Measurements from ENCODE around the gene BRSK2.
"Not testable (repeated sequence)": the region's sequence is repeated elsewhere in the genome, so short reads cannot be mapped to it uniquely, and the experiment has no call there.

BRSK2 gene

DNA sequence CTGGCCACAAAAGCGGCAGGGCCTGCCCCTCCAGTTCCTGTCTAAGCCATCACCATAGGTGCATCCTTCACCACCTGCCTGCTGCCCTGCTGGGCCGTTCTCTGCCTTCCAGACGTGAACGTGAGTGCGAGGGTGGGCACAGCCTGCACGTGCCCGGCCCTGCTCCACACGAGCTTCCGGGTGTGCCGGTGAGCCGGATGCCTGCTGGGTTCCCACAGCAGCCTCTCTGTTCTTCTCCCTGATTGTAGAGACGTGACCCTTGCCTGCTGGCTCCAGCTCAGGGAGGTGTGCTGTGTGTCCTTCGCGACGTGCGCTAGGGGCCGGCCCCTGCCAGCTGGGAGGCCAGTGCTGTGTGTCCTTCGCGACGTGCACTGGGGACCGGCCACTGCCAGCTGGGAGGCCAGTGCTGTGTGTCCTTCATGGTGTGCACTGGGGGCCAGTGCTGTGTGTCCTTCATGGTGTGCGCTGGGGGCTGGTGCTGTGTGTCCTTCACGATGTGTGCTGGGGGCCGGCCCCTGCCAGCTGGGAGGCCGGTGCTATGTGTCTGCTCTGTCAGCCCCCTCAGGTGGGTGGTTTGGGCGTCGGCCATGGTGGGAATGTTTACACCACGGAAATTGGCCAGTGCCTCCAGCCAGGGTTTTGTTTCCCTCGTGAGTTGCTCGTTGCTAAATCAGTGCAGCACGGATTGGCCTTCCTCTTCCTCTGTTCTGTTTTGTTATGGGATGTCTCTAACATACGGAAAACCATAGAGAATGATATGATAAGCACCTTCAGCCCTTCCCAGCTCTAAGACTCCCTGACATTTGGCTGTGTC, 35.4 kb upstream of the BRSK2 start:
- no peak for FAIRE-seq

DNA sequence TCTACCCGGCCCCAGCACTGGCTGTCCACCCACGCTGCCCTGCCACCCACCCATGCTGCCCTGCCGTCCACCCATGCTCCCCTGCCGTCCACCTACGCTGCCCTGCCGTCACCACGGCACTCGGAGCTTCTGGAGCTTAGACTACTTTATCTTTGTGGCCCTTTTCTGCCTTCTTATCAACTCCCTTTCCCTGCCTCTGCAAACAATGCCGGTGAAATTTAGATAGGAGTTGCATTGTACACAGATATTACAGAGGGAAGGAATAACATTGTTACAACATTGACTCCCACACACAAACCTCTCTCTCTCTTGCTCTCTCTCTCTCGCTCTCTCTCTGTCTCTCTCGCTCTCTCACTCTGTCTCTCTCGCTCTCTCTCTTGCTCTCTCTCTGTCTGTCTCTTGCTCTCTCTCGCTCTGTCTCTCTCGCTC, 33.7 kb upstream of the BRSK2 start:
- FAIRE-seq, result no peak

DNA sequence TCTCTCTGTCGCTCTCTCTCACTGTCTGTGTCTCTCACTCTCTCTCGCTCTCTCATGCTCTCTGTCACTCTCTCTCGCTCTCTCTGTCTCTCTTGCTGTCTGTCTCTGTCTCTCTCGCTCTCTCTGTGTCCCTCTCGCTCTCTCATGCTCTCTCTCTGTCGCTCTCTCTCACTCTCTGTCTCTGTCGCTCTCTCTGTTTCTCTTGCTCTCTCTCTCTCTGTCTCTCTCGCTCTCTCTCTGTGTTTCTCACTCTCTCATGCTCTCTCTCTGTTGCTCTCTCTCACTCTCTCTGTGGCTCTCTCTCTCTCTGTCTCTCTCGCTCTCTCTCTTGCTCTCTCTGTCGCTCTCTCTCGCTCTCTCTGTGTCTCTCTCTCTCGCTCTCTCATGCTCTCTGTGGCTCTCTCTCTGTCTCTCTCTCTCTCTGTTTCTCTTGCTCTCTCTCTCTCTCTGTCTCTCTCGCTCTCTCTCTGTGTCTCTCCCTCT, 33.2 kb upstream of the BRSK2 start:
- no peak for FAIRE-seq

DNA sequence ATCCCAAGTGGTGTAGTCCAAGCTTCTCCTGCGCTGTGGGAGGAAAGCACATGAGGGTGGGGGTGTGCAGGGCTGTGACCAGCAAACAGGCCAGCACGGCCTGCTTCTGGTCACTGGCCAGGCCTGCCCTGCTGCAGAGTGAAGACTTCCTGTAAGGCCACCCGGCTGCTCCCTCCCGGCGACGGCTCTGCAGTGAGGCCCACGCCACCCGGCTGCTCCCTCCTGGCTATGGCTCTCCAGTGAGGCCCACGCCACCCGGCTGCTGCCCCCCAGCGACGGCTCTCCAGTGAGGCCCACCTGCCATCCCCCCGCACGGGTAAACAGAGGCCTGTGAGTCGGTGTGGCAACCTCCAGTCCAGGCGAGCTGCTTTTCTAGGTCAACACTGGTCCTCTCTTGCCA, 31.4 kb upstream of the BRSK2 start:
- FAIRE-seq, result no peak

DNA sequence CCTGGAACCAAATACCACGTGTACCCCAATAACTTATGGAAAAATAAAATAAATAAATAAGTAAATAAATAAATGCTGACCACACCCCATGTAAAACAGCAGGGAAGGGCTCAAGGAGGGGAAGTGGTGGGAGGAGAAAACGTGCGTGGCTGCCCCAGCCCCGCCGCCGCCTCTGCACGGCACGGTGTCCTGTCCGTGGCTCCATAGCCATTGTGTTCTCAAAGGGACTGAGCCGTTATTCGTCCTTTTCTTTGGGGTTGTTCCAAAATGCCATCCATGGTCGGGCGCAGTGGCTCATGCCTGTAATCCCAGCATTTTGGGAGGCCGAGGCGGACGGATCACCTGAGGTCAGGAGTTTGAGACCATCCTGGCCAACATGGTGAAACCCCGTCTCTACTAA, 30.8 kb upstream of the BRSK2 start:
- not testable (repeated sequence) for FAIRE-seq

DNA sequence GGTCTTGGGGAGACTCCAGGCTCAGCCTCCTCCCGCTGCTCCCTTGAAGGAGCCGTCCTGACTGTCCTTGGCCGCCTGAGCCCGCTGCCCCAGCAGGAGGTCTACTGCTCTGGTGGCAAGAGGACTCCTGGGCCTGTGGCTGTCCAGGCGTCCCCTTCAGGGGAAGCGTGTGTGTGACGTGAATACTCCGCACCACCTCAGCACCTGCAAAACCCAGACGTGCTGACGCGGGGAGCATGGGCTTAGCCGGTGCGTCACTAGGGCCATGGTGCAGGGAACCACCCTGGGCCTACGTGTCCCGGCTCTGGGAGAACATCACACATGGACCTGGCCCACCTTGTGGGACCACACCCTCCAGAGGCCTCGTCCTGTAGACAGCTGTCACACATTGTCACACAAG, 30.2 kb upstream of the BRSK2 start:
- FAIRE-seq, result no peak

DNA sequence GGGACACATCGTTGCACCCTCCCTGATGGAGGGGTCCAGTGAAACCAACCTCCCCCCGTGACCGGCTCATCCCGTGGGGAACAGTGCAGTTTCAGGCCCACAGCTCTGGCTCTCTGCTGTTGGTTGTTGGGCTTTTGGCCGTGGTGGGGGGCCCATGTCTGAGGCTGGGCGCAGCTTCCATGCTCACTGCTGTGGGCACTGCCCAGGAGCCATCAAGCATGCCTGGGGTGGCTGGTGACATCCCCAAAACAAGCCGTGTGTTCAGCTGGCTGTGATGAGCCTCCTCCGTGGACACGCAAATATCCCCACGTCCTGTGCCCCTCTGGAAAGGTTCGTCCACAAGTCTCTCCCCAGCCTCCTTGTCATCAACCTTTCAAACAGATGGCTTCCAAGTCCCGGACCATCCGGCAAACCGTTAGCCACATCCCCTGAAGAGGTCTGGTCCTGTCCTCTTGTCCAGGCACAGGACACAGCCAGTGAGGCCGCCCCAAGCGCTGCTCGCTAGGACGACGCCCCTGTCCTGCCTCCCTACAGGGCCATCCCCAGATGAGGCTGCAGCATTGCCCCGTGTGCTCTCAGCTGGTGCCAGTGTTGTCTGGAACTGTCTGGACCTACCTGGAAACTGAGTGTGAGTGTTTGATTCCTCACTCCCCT, 29.4 kb upstream of the BRSK2 start:
- no peak for FAIRE-seq

DNA sequence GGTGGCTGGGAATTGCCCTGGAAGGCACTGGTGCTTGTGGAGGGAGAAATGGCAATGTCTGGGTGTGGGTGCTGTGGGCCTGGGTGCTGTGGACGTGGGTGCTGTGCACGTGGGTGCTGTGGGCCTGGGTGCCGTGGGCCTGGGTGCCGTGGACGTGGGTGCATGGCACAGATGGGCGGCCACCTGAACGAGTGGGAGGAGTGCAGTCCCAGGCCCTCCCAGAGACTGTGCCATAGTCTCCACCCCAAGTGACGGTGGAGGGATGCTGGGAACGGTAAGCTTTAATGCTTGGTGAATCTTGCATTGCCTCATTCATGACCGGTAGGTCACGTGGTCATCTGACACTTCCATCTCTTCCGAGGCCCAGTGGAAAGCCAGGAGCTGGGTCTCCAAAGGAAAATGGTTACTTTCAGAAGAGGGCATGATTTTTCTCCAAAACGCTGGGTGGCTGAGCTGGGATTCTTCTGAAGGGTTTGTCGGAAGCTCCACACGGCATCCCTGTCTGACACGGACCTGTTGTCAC, 28.8 kb upstream of the BRSK2 start:
- no peak for FAIRE-seq

DNA sequence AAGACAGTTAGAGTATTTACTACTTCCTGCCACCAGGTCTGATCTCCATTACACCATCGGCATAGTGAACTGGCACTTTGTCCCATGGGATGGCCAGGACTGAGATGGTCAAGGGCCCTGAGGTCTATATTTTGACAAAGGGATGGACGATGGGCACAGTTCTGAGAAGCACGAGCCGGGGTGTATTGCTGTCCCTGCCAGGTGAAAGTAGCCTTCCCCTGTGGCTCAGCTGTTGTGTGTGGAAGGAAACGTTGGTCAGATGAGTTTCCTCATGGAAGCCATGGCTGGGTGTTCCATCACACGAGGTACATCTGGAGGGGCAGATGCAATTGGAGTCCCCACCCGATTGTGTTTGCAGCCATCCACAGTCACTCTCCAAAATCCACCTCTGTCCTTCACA, 27.9 kb upstream of the BRSK2 start:
- FAIRE-seq, result no peak

DNA sequence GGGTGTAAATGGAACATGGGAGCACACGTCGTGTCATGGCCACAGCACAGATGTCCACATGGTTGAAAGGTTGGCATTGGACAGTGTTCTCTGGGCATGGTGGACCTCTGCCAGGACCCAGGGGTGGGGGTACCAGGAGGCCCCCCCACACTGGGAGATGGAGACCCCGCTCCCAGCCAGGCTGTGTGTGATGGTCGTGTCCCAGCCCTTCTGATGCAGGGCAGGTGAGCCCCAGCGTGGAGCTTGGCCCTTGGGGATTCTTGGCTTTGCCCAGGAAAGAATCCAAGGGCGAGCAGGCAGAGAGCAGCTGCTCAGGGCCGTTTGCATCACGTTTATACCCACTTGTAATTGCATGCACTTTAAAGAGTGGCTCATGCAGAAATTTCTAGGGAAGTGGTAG, 22.0 kb upstream of the BRSK2 start:
- FAIRE-seq, result no peak

DNA sequence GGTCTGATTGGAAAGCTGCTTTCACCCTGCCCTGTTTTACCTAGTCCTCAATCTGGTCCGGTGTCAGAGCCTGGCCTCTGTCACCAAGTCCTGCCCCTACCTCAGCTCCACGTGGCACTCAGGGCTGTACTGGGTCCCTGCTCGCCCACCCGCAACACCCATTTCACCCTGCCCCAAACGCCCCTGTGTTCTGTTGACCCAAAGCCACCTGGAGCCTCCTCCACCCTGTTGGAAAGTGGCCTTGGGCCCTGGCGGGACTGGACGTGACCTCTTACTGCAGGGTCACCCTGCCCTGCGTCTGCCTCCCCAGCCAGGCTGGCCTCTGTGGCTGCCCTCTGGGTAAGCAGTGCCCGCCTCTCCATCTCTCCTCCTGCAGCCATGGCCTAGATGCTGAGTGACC, 21.5 kb upstream of the BRSK2 start:
- no peak for FAIRE-seq

DNA sequence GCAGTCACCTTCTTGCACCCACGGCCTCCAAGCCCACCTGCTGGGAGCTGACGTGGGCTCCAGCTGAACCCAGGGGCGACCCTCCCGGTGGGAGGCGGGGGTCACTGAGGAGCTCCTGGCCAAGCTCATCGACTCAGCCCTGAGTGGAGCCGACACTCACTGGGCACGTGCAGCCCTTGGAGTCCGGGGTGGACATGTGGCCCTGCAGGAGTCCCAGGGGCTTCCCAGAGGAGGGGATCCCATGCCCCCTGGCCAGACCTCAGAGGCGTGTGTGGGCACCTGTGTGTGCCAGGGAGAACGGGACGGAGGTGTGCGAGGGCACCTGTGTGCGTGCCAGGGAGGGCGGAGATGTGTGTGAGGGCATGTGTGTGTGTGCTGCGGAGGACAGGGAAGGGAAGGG, 20.8 kb upstream of the BRSK2 start:
- no peak for FAIRE-seq

DNA sequence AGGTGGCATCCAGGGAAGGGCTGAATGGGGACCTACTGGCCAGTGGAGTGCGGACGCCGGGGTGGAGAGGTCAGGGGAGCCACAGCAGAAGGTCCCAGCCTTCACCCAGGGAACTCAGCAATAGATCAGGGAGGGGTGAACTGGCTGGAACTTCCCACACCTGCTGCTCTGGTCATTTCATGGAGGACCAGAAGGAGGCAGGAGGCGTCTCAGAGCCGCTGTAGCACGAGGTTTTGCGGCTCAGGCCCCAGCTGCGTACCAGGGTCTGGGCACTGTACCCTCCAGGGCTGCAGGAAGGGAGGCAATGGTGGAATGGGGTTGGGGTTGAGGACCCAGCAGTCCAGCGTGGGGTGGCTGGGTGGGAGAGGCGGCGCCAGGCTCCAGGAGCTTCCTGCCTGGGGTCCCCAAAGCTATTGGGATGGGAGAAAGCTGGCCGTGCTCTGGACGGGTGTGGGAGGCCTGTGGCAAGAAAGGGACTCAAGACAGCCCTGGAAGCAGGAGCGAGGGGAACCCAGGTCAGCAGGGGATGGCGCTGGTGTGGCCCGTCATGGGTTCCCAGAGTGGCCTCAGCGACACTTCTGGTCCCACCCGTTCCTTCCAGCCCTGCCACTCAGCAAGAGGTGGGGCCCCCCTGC, 20.2 kb upstream of the BRSK2 start:
- FAIRE-seq, result no peak

DNA sequence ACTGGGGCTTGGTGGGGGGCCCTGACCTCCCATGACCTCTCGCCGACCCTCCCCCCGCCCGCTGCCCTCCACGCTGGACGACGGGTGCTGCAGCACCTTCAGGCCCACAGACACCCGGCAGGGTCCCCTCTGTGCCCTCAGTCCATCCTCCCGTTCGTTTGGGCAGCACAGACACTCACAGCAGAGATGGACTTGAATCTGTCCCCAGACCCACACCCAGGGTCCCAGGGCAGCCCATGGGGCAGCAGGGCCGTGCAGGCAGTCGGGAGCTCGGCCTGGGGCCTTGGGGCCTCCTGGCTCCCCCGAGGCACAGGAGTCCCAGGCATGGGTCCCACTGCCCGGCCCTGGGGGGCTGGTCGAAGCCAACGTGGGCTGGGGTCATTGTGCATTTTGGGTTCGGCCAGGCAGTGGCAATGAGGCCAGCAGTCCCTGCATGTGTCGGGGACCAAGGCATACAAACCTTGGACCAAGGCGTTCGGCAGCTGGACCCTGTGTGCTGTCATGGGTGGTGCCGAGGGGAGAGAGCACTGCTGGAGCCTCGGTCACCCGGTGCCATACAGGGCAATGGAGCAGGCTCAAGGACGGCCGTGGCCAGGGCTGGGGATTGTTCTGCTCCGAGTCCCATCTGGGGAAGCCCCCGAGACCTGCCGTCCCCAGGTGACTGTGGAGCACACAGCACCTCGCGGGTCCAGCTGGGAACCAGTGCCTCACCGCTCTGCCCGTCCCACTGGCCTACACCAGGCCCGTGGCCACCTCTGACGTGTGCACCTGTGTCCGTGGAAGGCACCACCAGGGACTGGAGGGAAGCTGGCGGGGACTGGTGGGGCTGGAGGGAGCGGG, 19.3 kb upstream of the BRSK2 start:
- FAIRE-seq, result no peak

DNA sequence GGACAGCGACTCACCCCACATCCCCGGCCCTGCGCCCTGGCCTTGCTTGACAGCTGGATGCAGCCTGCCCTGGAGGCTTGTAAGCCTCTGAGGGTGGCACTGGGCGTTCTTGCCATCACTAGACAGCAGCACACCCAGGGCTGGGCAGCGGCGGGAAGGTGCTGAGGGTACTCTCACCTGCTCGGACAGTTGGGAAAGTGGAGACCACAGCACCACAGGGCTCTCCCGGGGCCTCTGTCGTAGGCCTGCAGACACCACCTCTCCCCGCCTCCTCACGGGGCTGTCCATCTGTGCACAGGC, 18.8 kb upstream of the BRSK2 start:
- FAIRE-seq, result no peak

DNA sequence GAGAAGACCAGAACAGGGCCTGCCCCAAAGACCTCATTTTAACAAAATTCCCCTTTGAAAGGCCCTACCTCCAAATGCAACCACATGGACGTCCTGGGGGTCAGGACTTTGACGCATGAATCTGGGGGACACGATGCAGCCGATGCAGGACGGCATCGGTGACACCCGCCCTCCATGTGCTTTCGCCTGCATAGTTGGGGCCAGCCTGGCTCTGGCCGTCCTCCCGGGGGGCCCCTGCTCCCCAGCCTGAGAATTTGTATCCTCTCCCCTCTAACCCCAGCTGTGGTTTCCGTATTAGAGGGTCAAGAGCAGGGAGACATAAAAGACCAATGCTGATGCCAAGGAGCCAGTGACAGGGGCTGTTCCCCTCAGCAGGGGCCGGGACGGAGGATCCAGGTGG, 18.4 kb upstream of the BRSK2 start:
- no peak for FAIRE-seq

DNA sequence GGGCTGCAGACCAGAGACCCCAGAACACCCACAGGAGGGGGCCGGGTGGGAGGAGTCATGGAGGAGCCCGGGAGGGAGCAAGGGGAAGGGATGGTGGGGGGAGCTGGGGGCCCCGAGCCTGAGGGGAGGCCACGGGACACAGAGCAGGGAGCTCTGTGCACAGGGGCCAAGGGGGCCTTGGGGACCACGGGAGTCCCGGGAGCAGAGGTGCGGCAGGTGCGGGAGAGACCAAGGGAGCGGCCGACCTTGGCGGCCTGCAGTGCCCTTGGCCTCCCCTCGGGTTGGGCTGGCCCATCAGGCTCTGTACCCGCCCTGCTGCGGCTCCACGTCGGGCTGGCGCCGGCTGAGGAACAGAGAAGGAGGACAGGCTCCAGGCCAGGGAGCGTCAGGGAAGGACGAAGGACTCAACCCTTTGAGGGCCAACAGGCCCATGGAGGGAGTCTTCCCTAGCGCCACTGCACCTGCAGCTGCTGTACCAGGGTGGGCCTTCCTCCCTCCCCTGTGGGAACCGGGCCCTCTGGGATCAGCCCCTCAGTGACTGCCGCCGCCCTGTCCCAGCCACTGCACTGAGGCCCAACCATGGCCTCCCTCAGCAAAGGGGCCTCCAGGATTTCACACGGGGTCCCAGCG, 17.8 kb upstream of the BRSK2 start:
- no peak for FAIRE-seq

DNA sequence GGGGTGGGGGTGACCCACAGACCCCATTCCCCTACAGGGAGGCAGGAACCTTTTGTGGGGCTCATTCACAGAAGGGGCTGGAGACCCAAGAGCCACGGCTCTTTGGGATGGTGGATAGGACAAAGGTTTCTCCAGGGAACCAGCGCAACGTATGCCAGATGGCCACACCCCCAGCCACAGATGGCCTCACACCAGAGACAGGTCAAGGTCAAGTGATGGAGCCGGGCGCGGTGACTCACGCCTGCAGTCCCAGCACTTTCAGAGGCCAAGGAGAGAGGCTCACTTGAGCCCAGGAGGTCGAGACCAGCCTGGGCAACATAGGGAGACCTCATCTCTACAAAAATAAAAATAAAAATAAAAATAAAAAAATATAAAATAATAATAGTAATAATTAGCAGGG, 17.1 kb upstream of the BRSK2 start:
- no peak for FAIRE-seq

DNA sequence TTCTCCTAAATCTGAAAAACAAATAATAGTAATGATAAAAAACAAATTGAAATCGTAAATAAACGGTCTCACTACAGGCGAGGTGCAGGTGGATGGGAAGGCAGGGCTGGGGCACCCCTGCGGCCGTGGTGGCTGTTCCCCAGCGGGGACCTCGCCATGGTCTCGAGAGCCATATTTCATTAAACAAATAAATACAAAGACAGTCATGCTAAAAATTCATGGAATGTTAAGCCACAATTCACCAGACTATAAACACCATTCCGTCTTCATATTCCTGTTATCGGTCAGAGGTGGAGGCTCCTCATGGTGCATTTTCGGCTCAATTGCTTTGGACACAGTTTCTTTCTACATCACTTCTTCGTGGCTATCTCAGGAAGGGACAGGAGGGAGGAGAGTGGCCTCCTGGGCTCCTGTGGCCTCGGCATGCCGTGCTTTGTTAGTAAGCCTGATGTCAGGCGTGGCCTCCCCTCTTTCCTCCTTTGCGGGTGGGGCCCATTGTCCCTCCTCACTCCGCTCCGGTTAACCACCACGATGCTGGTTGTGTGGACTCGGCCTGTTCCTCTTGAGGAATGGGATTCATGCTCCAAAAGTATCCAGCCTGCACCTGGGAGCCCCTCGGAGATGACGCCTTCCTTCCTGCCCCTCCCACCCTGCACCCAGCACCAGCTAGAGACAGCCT, 16.1 kb upstream of the BRSK2 start:
- FAIRE-seq, result no peak

DNA sequence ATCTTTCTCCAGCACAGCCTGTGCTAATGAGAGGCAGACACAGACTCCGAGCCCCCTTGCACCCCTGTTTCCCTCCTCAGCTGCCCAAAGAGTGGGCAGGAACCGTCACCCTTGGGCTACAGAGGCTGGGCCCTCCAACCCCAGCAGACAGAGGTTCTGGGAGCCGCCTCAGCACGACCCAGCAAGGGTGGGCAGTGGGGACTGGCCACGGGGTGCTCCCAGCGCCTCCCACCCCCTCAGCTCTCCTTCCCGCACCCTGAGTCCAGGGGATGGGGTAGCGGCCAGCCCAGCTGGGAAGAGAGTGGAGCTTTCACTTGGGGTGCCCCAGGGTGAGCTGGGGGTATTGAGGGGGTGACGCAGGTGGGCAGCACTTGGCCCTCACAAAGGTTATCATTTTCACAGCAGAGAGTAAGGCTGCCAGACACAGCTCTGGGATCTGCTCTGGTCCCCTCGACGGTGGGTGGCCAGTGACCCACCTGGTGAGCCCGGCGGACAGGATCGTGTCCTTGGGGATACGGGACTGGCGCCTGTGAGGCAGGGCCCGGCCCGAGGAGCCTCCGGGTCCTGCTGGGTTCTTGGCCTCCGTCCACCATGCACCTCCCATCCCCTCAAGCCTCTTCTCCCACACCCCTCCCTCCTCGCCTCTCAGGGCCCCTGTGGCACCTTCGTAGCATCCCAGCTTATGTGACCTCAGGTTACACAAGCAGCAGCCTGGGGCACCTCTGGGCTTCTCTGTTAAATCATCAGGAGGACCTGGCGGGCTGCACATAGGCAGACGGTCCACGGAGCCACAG, 14.4 kb upstream of the BRSK2 start:
- FAIRE-seq, result no peak

DNA sequence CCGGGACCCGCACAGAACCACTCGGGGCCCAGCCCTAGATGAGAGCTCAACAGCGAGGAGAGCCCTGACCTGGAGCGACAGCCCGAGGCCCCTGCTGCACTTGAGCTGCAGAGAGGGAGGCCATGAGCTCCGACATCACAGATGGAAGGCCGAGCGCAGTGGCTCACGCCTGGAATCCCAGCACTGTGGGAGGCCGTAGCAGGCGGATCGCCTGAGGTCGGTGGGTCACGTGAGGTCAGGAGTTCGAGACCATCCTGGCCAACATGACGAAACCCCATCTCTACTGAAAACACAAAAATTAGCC, 13.8 kb upstream of the BRSK2 start:
- FAIRE-seq, result no peak
